Activated B cell treated with CpG ODN at 0.5 μM for 24 hours (primary cell): ENCODE results near the gene KDM1B. TPM values are rescaled to one million over a fixed set of nuclear protein-coding genes. Genes with fewer than 3 reads are reported as not detected.

ENCODE experiments used
- ATAC-seq: fragments of 200-7000 bp; cut with Tn5 transposase; one replicate; pipeline ENCODE4 v1.10.0; 2021; ENCODE audit warnings: low read depth, mild to moderate bottlenecking, moderate library complexity
- CTCF ChIA-PET: fragments of 350-600 bp; sonication (Branson Sonifier 250); formaldehyde crosslinking; loops from one replicate; lab custom pipeline; 2021; ENCODE audit warnings: antibody characterized with exemption; lab: Charles Lee
- POLR2A ChIA-PET: fragments of 350-600 bp; sonication (Branson Sonifier 250); formaldehyde crosslinking; loops from one replicate; lab custom pipeline; 2021; ENCODE audit warnings: antibody characterized with exemption; lab: Charles Lee
- DNase-seq: peaks from one replicate; pipeline ENCODE4 v3.0.0; 2022
- H3K27ac Mint-ChIP-seq: one replicate; pipeline ENCODE4 v1.8.0; 2020; ENCODE audit warnings: mixed read lengths
- H3K27me3 Mint-ChIP-seq: one replicate; pipeline ENCODE4 v1.8.0; 2021; ENCODE audit warnings: mixed read lengths
- H3K36me3 Mint-ChIP-seq: one replicate; pipeline ENCODE4 v1.8.0; 2021; ENCODE audit warnings: low read depth, mixed read lengths
- H3K4me1 Mint-ChIP-seq: one replicate; pipeline ENCODE4 v1.8.0; 2021; ENCODE audit warnings: mixed read lengths
- H3K4me3 Mint-ChIP-seq: one replicate; pipeline ENCODE4 v1.8.0; 2020; ENCODE audit warnings: mild to moderate bottlenecking, mixed read lengths
- H3K9me3 Mint-ChIP-seq: one replicate; pipeline ENCODE4 v1.8.0; 2020; ENCODE audit warnings: mixed read lengths
- CTCF ChIP-seq: fragments of 200-600 bp; IDR thresholded peaks from one replicate; pipeline ENCODE4 v1.8.0; 2022; ENCODE audit warnings: antibody characterized with exemption, mild to moderate bottlenecking
- intact Hi-C: fragments of 100-400 bp; cut with micrococcal nuclease; formaldehyde crosslinking; loops from one replicate; pipeline ENCODE4 v1.15.1; 2024
- total RNA-seq: library from RNA; stranded (reverse); gene quantifications from 2 replicates; pipeline ENCODE4 v1.2.3, GENCODE V29; 2022

KDM1B gene
- total RNA-seq, 1 donor from 2014 or later = 21.0 TPM

- CTCF ChIA-PET = no interaction called here
- H3K4me3 Mint-ChIP-seq = no peak overlapping the region
- no peak for ATAC-seq
- TF ChIP-seq CTCF = no peak
- intact Hi-C loops = no loop called here
- no peak overlapping the region for H3K27ac Mint-ChIP-seq
- H3K4me1 Mint-ChIP-seq = peaks cover 9% of the 10 kb centered on the region
- no peaks in the 10 kb centered on the region for H3K27me3 Mint-ChIP-seq
- DNase-seq = no peak
- no peaks in the 10 kb centered on the region for H3K9me3 Mint-ChIP-seq
- POLR2A ChIA-PET = no interaction called here
- H3K36me3 Mint-ChIP-seq = peaks cover 62% of the 10 kb centered on the region
Observed at GRCh38 chr6:18254793-18255192, 99.6 kb downstream of the KDM1B start.

- peaks cover 50% of the 10 kb centered on the region for H3K36me3 Mint-ChIP-seq
- H3K4me1 Mint-ChIP-seq = peaks cover 45% of the 10 kb centered on the region
- CTCF ChIA-PET = no interaction called here
- intact Hi-C loops = loop anchor here (5.0 to 10.0 kb wide), 4 partner anchors 45 to 1952 kb away; partner anchors contain the start of genes FAM8A1, MBOAT1 and RNF144B
- ATAC-seq = no peak
- POLR2A ChIA-PET = interaction anchor here (0.6 to 0.7 kb wide), 3 partner anchors 44 to 221 kb away, joined by 3 to 5 read pairs (median 4); no protein-coding TSS in a partner anchor
- TF ChIP-seq CTCF = no peak
- no peak overlapping the region for H3K4me3 Mint-ChIP-seq
- no peaks in the 10 kb centered on the region for H3K9me3 Mint-ChIP-seq
- H3K27ac Mint-ChIP-seq = peak overlapping the region; percentile 91
- no peak for DNase-seq
- H3K27me3 Mint-ChIP-seq = no peaks in the 10 kb centered on the region
Observed at GRCh38 chr6:18259675-18260447, 104.6 kb downstream of the KDM1B start.

- TF ChIP-seq CTCF = no peak
- intact Hi-C loops = loop anchor here (5.0 to 10.0 kb wide), 4 partner anchors 46 to 1952 kb away; partner anchors contain the start of genes FAM8A1, MBOAT1 and RNF144B
- ChIA-PET CTCF (interaction anchor here (0.9 kb wide), 1 partner anchor 14 kb away, joined by 3 read pairs; no protein-coding TSS in a partner anchor), POLR2A (interaction anchor here (0.5 to 0.9 kb wide), 5 partner anchors 16 to 560 kb away, joined by 3 to 5 read pairs (median 4); partner anchors contain the start of gene RNF144B)
- Mint-ChIP-seq H3K27ac (peak overlapping the region; percentile 91), H3K9me3 (no peaks in the 10 kb centered on the region), H3K36me3 (peaks cover 45% of the 10 kb centered on the region), H3K4me3 (peak overlapping the region; percentile 64), H3K27me3 (no peaks in the 10 kb centered on the region), H3K4me1 (peaks cover 52% of the 10 kb centered on the region)
- peak; percentile 42 for DNase-seq
- peak; percentile 32 for ATAC-seq
Observed at GRCh38 chr6:18260448-18261106, 105.4 kb downstream of the KDM1B start.

- ChIA-PET POLR2A (no interaction called here), CTCF (no interaction called here)
- Mint-ChIP-seq H3K4me3 (peak overlapping the region; percentile 88), H3K4me1 (peaks cover 53% of the 10 kb centered on the region), H3K27ac (peak overlapping the region; percentile 91), H3K27me3 (no peaks in the 10 kb centered on the region), H3K36me3 (peaks cover 36% of the 10 kb centered on the region), H3K9me3 (no peaks in the 10 kb centered on the region)
- TF ChIP-seq CTCF = no peak
- DNase-seq (no peak), ATAC-seq (no peak)
- intact Hi-C loops = loop anchor here (2.0 to 10.0 kb wide), 7 partner anchors 13 to 1950 kb away; partner anchors contain the start of genes FAM8A1, MBOAT1 and RNF144B
Observed at GRCh38 chr6:18261877-18262276, 106.7 kb downstream of the KDM1B start.
